Fibroblast of mammary gland (primary cell): Measurements from ENCODE around the gene ST8SIA1.

ENCODE experiments used
- DNase-seq: peaks from one replicate; pipeline ENCODE4 v3.0.0-alpha.2; 2010; ENCODE audit warnings: low read depth
- H3K4me3 ChIP-seq: 2 replicates; pipeline ENCODE4 v1.5.1; 2011; ENCODE audit warnings: low read depth, mild to moderate bottlenecking, low read length, moderate library complexity; ENCODE audit not compliant: control insufficient read depth
- TF ChIP-seq, protein P1 (sequence below): conservative IDR thresholded peaks from 2 replicates; pipeline ENCODE4 v1.5.1; 2011; ENCODE audit warnings: low read depth, low read length, inconsistent platforms; ENCODE audit not compliant: control insufficient read depth, insufficient read depth

ST8SIA1 gene

GRCh38 chr12:22211128-22211527 is 123.4 kb downstream of the ST8SIA1 start:
- H3K4me3 ChIP-seq, result no peak overlapping the region
- TF ChIP-seq, protein P1, sequence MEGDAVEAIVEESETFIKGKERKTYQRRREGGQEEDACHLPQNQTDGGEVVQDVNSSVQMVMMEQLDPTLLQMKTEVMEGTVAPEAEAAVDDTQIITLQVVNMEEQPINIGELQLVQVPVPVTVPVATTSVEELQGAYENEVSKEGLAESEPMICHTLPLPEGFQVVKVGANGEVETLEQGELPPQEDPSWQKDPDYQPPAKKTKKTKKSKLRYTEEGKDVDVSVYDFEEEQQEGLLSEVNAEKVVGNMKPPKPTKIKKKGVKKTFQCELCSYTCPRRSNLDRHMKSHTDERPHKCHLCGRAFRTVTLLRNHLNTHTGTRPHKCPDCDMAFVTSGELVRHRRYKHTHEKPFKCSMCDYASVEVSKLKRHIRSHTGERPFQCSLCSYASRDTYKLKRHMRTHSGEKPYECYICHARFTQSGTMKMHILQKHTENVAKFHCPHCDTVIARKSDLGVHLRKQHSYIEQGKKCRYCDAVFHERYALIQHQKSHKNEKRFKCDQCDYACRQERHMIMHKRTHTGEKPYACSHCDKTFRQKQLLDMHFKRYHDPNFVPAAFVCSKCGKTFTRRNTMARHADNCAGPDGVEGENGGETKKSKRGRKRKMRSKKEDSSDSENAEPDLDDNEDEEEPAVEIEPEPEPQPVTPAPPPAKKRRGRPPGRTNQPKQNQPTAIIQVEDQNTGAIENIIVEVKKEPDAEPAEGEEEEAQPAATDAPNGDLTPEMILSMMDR, result no peak
- no peak for DNase-seq

DNA sequence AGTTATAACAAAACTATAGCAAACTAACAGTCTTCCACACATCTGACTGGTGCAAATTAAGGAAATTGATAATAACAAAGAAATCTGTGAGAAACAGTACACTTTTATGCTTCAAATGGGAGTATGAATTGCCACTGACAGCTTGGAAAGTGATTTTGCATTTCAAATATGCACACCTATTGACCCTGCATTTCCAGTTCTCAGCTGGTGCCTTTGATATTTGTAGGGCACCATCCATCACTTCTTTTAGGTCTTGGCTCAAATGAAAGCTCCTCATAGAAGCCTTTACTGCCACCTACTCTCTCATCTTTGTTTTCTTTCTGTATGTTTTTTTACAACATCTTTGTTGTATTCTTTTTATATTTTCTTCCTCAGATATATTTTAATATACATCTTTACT is 125.1 kb downstream of the ST8SIA1 start:
- no peak for DNase-seq
- no peak overlapping the region for H3K4me3 ChIP-seq
- TF ChIP-seq, protein P1, result no peak

DNA sequence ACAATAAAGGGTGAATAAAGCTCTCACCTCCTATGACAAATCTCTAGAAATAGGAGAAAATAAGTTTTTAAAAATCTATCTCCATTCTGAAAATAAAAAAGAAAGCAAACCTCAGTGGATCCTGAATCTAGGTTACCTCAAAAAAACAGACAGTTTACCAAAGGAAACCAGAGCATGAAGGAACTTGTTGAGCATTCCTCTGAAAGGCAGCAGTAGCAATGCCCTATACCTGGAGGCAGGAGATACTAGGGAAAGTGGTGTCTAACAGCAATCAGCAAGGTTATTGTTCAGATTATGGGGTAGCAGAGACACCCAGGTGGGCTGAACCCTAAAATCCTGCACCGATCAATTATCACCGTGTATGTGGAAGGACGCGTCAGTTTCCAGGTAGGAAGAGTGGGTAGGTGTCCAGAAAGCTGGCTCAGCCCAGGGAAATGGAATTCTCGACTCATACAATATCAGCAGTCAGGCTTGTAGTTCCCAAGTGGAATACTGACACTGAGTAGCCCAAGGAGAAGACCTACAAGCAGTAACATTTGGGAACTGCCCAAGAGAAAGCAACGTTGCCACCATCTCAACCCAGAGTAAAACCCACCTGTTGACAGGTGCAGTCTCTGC is 128.3 kb downstream of the ST8SIA1 start:
- no peak for DNase-seq
- H3K4me3 ChIP-seq, result no peak overlapping the region
- TF ChIP-seq, protein P1, result no peak

DNA sequence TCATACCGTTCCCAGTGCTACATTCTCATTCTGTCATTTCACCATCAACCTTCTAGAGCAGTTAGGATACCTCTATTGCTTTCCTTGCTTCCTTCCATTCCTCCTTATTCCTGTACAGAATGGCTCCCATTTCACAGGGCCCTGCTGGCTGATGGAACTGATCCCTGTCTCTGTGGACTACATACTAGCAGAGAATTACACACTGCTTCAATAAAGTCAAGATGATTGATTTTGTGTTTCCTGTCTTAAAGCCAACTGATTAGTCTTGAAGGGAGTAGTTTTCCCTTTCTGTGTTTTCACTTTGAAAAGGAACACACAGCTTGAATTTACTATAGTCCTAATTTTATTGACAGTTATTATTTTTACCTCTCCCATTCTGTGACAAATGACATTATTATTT is 130.1 kb downstream of the ST8SIA1 start:
- no peak for DNase-seq
- no peak overlapping the region for H3K4me3 ChIP-seq
- TF ChIP-seq, protein P1, result no peak

- no peak for DNase-seq
- TF ChIP-seq, protein P1, result no peak
- H3K4me3 ChIP-seq, result no peak overlapping the region
Observed at GRCh38 chr12:22202847-22203246, 131.7 kb downstream of the ST8SIA1 start.

DNA sequence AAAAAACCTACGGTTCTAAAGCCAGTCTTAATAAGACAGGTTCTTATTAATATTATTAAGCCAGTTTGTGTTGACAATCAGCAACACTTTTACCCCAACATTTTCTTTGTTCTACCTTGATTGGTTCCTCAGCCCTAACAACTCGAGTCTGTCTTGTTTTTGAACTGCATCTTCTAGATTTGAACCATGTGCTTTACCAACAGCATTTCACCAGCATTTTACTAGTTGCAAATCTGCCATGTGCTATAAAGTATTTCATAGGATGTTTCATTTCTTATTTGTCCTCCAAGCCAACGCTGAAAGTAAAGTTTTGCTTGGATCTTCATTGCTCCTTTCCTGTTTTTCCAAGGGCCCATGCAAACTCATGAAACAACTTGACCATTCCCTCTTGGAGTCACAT is 133.4 kb downstream of the ST8SIA1 start:
- H3K4me3 ChIP-seq, result no peak overlapping the region
- TF ChIP-seq, protein P1, result no peak
- DNase-seq, result no peak

DNA sequence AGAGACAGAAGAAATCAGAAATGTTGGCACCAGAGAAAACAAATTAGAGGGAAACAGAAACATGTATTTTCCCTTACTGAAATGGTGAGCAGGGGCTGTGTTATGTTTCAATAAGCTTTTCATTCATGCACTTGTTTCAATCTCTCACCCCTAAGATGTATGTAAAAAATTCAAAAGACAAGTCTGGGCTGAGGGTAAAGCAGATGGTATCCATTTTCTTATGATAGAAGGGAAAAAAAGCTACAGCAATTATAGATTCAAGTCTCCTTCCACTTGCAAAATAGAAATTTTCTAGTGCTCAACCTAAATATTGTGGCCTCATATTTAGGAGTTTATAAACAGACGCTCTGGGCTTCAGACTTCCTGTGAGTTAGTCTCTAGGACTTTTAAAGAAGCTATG is 138.3 kb downstream of the ST8SIA1 start:
- no peak overlapping the region for H3K4me3 ChIP-seq
- DNase-seq, result no peak
- TF ChIP-seq, protein P1, result no peak
